SW 1271 (cell line): ENCODE results near the gene HCAR2.
A peak's percentile ranks its signal among the peaks of the same experiment; 100 is the strongest.
"Not testable (repeated sequence)": the region's sequence is repeated elsewhere in the genome, so short reads cannot be mapped to it uniquely, and the experiment has no call there.

Experiments used
- DNase-seq, 2 experiments: peaks; one replicate each; lab custom pipeline; 2025; lab: John Stamatoyannopoulos, UW

HCAR2 gene

DNA sequence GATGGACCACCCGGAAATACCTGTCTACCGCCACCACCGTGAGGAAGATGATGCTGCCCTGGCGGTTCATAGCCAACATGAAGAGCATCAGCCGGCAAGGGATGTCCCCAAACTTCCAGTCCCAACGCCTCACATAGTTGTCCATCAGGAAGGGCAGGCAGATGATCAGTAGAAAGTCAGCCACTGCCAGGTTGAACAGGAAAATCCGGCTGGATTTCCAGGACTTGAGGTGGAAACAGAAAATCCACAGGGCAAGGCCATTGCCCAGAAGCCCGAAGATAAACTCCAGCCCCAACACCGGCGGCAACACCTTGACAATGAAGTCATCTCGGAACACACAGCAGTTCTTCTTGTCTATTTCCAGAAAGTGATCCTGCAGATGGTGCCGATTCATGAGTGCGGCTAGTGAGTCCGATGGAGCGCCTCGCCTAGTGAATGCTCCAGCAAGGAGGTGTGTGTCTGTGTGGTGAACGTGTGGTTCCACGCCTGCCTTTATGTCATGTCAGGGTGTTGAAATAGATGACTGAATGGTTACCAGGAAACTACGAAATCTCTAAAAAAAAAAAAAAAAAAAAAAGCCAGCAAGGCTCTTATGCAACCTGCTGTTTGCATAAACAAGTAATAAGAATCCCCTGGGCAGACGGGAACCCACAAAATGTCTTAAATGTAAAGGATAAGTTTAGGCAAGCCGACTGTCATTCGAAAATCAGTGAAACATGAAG lies at the start of gene HCAR2:
HCAR2 (minus strand) TSS at position 468 of the 722 bp plus-strand sequence; CDS start at position 394, 74 bp downstream.
- not testable (repeated sequence) for DNase-seq

GRCh38 chr12:122752464-122753318 lies 49.5 kb upstream of the HCAR2 start, which contains the start of gene DENR:
Gene DENR, plus strand, starts transcription at chr12:122752824. Its CDS starts 878 bp downstream, at chr12:122753702.
- peak; percentile 95 to 96 for DNase-seq

DNA sequence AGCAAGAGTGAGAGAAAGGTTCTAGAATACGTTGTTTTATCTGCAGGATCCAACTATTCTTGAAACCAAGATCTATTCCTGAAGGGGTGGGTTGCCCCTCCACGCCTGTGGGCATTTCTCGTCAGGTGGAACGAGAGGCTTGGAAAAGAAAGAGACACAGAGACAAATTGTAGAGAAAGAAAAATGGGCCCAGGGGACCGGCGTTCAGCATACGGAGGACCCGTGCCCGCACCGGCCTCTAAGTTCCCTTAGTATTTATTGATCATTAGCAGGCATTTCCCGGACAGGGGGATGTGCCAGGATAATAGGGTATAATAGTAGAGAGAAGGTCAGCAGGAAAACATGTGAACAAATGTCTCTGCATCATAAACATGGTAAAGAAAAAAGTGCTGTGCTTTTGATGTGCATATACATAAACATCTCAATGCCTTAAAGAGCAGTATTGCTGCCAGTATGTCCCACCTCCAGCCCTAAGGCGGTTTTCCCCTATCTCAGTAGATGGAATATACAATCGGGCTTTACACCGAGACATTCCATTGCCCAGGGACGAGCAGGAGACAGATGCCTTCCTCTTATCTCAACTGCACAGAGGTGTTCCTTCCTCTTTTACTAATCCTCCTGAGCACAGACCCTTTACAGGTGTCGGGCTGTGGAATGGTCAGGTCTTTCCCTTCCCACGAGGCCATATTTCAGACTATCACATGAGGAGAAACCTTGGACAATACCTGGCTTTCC lies 47.8 kb upstream of the HCAR2 start:
- DNase-seq, result not testable (repeated sequence)

- no peak for DNase-seq
Measured at GRCh38 chr12:122749569-122750332, 46.6 kb upstream of the HCAR2 start.

GRCh38 chr12:122747224-122748135 lies 44.3 kb upstream of the HCAR2 start:
- no peak for DNase-seq

GRCh38 chr12:122743895-122744525 lies 40.9 kb upstream of the HCAR2 start:
- no peak for DNase-seq

GRCh38 chr12:122740351-122740750 lies 37.2 kb upstream of the HCAR2 start:
- DNase-seq, result no peak

DNA sequence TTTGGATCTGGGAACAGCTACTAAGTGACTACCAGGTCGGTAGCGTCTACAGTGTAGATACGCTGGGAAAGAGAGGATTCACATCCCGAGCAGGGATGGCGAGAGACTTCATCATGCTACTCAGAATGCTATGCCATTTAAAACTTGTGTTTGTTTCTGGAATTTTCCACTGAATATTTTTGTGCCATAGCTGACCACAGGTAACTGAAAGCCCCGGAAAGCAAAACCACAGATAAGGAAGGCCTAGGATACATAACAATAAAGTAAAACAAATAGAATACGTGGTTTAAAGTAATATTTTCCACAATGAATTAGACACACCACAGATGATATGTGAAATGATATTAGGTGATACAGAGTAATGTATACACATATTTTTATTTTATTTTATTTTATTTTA lies 35.4 kb upstream of the HCAR2 start:
- DNase-seq, result peak in 1 of 2 experiments; percentile 12

DNA sequence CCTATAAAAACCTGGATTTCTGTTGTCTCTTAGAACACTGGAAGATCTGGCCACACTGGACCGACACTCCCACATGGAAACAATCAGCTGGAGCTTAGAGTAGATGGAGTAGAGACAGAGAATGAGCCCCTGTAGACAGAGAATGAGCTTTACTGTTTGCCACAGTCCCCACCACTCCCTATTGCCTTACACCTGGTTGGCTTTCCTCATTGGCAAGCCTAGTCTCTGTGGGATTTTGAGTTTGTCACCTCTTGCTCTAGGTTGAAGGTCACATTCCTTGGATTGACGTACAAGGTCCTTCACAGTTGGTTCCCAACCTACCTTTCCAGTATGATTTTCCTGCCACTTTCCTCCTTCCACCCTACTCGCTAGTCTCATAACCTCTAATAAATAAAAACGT lies 29.5 kb upstream of the HCAR2 start:
- no peak for DNase-seq

DNA sequence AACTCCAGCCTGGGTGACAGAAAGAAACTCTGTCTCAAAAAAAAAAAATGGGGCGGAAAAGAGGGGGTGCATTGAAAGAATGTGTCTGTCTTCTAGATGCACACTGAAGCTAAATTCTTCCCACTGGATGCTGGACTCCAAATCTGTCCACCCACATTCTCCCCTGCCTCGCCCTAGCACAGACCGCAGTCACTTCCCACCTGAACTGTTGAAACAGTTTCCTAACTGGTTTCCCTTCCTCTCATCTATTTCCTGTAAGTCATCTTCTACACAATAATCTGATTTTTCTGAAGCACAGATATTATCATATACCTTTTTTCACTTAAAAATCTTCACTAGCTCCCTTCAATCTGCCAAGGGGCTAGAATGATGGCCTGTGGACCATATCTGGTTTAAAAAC lies 29.0 kb upstream of the HCAR2 start:
- DNase-seq, result no peak

DNA sequence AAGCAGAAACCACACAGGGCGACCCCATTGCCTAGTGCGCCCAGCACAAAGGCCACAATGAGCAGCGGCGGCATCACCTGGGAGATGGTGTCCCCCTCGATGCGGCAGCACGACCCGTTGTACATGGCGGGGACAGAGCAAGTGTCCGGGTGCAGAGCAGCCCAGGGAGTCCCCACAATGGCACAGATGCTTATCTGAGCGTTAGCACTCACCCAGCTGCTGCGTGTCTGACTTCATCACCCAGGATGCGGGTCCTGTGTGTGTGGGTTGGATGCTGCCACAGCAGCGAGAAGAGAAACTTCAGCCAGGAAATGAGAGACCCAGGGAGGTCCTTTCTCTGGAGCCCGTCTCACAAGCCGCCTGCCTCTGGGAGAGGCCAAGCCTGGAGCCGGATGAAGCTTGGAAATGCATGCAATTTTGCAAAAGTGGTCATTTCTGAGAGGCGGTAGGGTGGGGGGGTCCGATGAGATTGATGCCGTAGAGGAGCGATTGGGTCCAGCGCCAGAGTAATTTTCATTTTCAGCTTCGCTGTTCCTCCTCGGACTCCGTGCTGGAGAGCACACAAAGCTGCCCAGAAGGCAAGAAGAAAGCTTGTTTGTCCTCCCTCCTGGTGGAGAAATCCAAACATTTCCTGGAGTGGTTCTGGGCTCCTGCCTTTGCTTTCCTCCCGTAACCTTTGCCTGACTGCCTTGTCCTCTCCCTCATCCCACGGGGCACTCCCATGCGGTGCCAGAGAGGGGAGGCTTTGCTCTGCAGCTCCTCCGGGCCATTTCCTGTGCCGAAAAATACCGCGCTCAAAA lies 27.3 kb upstream of the HCAR2 start, which contains the start of gene HCAR1:
HCAR1 (minus strand) TSS at position 630 of the 800 bp plus-strand sequence; CDS start at position 125, 505 bp downstream.
- DNase-seq, result no peak

GRCh38 chr12:122729583-122730214 lies 26.5 kb upstream of the HCAR2 start:
- DNase-seq, result no peak

DNA sequence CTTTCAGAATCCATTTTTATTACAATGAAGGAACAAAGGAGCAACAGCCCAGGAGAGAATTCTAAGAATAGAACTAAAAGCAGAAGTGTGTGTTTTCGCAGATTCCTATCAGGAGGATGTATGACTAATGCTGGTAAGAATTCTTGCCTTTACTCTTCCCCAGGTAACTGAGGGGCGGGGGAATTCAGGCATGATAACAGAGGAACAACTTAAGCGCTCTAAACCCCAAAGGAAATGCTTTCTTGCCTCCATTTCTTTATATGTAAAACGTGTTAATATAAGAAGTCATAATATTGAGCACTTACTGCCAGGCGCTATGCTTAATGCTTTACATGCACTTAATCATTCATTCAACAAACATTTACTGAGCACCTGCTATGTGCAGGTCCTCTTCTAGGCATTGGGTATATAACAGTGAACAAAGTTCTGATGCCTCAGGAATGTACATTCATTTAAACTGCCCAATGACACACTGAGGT lies 23.0 kb upstream of the HCAR2 start:
- peak in 1 of 2 experiments; percentile 20 for DNase-seq

DNA sequence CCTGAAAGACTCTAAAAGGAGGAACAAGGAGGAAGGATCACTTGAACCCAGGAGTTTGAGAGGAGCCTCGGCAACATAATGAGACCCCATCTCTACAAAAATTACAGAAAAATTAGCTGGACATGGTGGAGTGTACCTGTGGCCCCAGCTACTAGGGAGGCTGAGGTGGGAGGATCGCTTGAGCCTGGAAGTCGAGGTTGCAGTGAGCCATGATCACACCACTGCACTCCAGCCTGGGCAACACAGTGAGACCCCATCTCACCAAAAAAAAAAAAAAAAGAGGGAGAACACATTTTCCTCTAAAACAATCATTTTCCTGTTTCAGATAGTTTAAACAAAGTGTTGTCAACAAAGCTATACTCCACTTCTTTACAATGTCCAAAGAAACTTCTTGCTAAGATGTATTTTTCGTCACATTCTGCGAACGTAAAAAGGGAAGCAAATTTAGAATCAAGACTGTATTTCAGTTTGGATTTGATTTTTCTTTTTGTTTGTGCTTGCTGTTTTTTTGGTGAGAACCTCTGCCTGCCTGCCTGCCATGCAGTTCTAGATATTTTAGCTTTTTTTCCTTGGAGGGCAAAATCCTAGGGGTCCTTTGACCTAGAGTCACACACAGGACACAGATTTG lies 22.4 kb upstream of the HCAR2 start:
- DNase-seq, result no peak

DNA sequence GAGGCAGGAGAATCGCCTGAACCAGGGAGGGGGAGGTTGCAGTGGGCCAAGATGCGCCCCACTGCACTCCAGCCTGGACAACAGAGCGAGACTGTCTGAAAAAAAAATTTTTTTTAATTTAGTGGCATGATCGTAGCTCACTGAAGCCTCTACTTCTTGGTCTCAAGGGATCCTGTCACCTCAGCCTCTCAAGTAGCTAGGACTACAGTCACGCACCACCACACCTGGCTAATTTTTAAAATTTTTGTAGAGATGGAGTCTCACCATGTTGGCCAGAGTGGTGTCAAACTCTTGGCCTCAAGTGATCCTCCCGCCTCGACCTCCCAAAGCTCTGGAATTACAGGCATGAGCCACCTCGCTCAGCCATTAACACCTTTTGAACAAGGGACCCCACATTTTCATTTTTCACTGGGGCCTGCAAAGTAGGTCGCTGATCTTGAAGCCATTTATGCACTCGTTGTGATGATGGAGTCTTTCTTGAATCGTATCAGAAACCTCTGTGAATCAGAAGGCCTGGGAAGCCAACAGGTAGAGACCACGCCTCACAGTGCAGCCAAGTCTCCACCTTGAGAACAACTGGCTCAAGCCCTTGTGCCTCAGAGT lies 21.6 kb upstream of the HCAR2 start:
- no peak for DNase-seq

DNA sequence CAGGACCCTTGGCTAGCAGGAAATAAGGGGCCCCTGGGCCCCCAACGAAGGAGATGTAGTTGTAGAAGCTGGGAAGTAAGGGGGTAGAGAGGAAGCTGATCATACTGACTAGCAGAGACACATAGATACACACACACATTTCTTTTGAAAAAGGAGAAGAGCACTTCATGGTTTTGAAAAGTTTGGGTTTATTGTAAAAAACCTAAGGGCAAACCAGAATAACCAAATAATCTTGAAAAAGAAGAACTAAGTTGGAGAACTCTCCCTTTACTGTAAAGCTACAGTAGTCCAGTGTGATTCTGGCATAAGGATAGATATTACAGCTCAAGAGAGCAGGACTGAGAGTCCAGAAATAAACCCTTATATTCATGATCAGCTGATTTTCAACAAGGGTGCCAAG lies 19.2 kb upstream of the HCAR2 start:
- DNase-seq, result no peak

- no peak for DNase-seq
Measured at GRCh38 chr12:122721057-122721545, 17.9 kb upstream of the HCAR2 start.
